Cardiac fibroblast (primary cell): ENCODE measurements around the gene IQCK.

Source experiments
- DNase-seq, 2 donors: peaks; one replicate each; pipeline versions ENCODE4 v3.0.0 to v3.0.0-alpha.2; 2010; ENCODE audit warnings: low read depth in 2 of 2
- H3K4me3 ChIP-seq, 2 donors: replicated peaks in 1 of 2; 1 replicate in 1 of 2; 2 replicates in 1 of 2; pipeline ENCODE4 v1.5.1; 2011; ENCODE audit warnings: low read depth in 2 of 2, low read length in 2 of 2, mild to moderate bottlenecking in 2 of 2, moderate library complexity in 1 of 2
- TF ChIP-seq, protein P1 (sequence below): IDR thresholded peaks from one replicate; pipeline ENCODE4 v1.5.1; 2011; ENCODE audit warnings: low read depth, mild to moderate bottlenecking, low read length, inconsistent platforms

IQCK gene

DNA sequence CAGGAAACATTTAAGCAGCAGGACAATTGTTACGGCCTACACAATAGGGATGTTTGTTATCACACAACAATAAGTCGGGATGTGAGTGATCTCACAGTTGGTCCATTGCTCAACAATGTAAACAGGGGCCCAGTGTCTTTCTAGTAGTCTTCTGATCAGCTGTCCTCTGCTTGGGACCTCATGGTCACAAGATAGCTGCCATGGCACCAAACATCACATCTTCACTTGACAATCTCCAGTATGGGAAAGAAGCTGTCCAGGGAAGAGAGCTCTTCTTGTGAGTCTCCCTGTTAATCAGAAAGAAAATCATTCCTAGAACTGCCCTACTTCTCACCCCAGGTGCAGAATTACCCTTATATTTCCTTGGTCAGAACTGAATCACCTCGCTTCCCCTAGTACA is 172.8 kb downstream of the IQCK start:
- TF ChIP-seq, protein P1, sequence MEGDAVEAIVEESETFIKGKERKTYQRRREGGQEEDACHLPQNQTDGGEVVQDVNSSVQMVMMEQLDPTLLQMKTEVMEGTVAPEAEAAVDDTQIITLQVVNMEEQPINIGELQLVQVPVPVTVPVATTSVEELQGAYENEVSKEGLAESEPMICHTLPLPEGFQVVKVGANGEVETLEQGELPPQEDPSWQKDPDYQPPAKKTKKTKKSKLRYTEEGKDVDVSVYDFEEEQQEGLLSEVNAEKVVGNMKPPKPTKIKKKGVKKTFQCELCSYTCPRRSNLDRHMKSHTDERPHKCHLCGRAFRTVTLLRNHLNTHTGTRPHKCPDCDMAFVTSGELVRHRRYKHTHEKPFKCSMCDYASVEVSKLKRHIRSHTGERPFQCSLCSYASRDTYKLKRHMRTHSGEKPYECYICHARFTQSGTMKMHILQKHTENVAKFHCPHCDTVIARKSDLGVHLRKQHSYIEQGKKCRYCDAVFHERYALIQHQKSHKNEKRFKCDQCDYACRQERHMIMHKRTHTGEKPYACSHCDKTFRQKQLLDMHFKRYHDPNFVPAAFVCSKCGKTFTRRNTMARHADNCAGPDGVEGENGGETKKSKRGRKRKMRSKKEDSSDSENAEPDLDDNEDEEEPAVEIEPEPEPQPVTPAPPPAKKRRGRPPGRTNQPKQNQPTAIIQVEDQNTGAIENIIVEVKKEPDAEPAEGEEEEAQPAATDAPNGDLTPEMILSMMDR = no peak
- no peak overlapping the region for H3K4me3 ChIP-seq
- DNase-seq = no peak

DNA sequence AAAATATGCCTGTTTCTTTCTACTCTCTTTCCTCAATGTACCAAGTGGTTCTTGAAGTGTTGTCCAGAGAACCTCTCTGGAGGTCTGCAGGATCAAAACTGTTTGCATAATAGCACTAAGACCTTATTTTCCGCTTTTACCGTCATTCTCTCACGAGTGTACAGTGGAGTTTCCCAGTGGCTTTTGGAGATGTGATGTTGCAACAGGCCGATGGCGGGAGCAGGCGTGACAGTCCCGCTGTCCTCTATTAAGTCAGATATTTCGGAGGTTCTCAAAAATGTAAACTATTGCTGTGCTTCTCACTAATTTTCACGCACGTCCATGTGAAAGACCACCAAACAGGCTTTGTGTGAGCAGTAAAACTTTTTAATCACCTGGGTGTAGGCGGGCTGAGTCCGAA is 174.8 kb downstream of the IQCK start:
- H3K4me3 ChIP-seq = no peak overlapping the region
- no peak for DNase-seq
- TF ChIP-seq, protein P1 = no peak

DNA sequence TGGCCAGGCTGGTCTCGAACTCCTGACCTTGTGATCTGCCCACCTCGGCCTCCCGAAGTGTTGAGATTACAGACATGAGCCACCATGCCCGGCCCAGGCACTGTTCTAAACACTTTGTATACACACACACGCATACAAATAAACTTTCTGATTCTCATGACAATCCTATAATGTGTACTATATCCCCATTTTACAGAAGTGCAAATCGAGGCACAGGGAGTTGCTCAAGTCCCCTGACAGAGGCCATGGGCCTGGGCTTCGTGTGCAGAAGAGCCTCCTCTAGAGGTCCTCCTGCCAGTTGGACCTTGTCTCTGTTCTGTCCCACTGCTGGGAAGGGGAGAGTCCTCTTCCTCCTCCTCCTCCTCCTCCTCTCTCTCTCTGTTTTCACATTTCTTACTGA is 176.5 kb downstream of the IQCK start:
- H3K4me3 ChIP-seq = no peak overlapping the region
- DNase-seq = no peak
- TF ChIP-seq, protein P1 = no peak

DNA sequence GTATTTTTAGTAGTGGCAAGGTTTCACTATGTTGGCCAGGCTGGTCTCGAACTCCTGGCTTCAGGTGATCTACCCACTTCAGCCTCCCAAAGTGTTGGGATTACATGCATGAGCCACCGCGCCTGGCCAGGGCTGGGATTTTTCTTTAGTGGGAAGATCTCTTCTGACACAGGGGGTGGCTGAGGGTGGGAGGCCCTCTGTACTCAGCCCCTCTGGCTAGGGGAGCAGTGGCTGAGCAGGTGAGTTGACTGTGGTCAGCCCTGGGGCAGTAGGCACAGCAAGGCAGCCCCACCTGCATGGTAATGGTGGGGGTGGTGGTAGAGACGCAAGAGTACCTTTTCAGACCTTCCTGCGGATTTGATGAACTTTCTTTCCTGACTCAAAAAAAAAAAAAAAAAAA is 178.9 kb downstream of the IQCK start:
- TF ChIP-seq, protein P1 = no peak
- H3K4me3 ChIP-seq = no peak overlapping the region
- no peak for DNase-seq

DNA sequence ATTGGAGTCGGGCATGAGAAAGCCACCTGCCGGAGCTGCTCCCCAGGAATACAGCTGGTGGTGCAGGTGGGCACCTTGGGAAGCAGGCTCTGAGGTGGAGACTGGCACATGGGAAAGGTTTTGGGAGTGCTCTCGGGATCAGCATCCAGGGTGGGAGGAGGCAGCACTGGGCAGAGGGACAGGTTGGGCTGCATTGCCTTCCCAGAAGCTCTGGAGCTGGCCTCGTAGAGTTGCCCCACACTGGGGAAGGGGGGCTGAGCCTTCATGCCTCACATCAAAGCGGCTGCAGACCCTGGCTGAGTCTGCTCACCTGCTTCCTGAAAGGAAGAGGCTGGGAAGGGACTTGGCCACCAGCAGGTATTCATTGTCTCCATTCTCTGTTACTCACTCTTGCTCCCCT is 180.1 kb downstream of the IQCK start:
- TF ChIP-seq, protein P1 = no peak
- H3K4me3 ChIP-seq = no peak overlapping the region
- DNase-seq = no peak

DNA sequence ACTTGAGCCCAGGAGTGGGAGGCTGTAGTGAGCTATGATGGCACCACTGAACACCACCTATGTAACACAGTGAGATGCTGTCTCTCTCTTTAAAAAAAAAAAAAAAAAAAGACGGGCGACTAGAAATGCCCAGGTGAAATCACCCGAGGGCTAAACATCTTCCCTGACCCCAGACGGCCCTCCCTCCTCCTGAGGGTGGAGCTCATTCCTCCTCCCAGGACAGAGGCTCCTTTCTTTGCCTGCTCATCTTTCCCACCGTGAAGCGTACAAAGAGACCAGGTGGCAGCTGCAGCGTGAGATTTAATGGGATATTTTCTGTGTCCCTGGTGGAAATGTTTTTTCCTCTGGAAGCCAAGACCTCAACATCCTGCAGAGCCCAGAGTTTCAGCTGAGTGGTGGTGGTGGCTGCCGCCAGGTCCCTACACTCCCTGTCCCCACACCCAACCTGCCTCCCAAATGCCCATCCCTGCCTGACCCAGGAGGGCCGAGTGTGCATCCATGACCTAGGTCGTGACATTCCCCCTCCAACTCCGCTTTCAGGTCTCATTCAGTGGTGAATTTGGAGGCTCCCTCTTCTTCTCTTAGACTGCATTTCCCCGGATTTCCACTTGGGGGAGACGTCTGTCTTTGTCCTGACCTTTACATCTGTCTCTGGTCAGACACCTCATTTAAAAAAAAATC is 181.0 kb downstream of the IQCK start:
- DNase-seq = peak; percentile 65 to 72
- H3K4me3 ChIP-seq = no peak overlapping the region
- TF ChIP-seq, protein P1 = peak; percentile 80

DNA sequence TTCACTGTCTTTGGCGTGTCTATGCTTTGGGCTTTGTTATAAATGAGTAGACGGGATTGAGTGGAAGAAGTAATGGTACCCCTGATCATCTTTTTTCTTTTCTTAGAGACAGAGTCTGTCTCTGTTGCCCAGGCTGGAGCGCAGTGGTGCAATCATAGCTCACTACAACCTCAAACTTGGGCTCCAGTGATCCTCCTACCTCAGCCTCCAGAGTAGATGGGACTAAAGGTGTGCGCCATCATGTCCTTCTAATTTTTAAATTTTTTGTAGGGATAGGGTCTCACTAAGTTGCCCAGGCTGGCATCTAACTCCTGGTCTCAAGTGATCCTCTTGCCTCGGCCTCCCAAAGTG is 181.5 kb downstream of the IQCK start:
- H3K4me3 ChIP-seq = no peak overlapping the region
- no peak for DNase-seq
- TF ChIP-seq, protein P1 = no peak
